Stomach (tissue), 9 donors: ENCODE data around the gene USP7. TPM values are rescaled to one million over a fixed set of nuclear protein-coding genes. Genes with fewer than 3 reads are reported as not detected.

Experiments
- DNase-seq, 2 donors: peaks; one replicate each; pipeline versions ENCODE4 v3.0.0 to v3.0.0-alpha.2; 2013 to 2019
- H3K27ac ChIP-seq, 5 donors: fragments of 200-600 bp in 4 of 5; sonication (generic) in 4 of 5; one replicate each; pipeline ENCODE4 v1.5.1; 2013 to 2019; ENCODE audit warnings: mild to moderate bottlenecking in 1 of 5, moderate library complexity in 1 of 5
- H3K27me3 ChIP-seq, 3 donors: fragments of 200-600 bp; sonication (generic); one replicate each; pipeline ENCODE4 v1.5.1; 2017 to 2019; ENCODE audit warnings: mixed run types in 1 of 3
- H3K36me3 ChIP-seq, 4 donors: fragments of 200-600 bp; sonication (generic); 1 replicate in 3 of 4; 2 replicates in 1 of 4; pipeline ENCODE4 v1.5.1; 2016 to 2019
- H3K4me1 ChIP-seq, 4 donors: fragments of 200-600 bp; sonication (generic); one replicate each; pipeline ENCODE4 v1.5.1; 2016 to 2019
- H3K4me3 ChIP-seq, 4 donors: fragments of 200-600 bp; sonication (generic) in 3 of 4; one replicate each; pipeline ENCODE4 v1.5.1; 2016 to 2019; ENCODE audit warnings: mild to moderate bottlenecking in 1 of 4
- H3K9me3 ChIP-seq, 4 donors: fragments of 200-600 bp; sonication (generic); one replicate each; pipeline ENCODE4 v1.5.1; 2016 to 2019
- CTCF ChIP-seq, 7 experiments: fragments of 450-650 bp in 4 of 7; fragments of 200-600 bp in 3 of 7; sonication (generic) in 3 of 7; IDR thresholded peaks; one replicate each; pipeline ENCODE4 v1.5.1; 2016 to 2019; ENCODE audit warnings: antibody characterized with exemption in 7 of 7, control low read depth in 2 of 7, mild to moderate bottlenecking in 1 of 7
- EP300 ChIP-seq: sonication (generic); formaldehyde crosslinking; IDR thresholded peaks from one replicate; pipeline ENCODE4 v1.6.1; 2017; ENCODE audit warnings: antibody characterized with exemption
- POLR2A ChIP-seq, 4 donors: fragments of 450-650 bp; IDR thresholded peaks; one replicate each; pipeline ENCODE4 v1.6.1; 2016; ENCODE audit warnings: antibody characterized with exemption in 4 of 4, control low read depth in 2 of 4, mild to moderate bottlenecking in 1 of 4, moderate library complexity in 1 of 4
- POLR2AphosphoS5 ChIP-seq, 3 donors: sonication (generic); formaldehyde crosslinking; IDR thresholded peaks; one replicate each; pipeline ENCODE4 v1.6.1; 2016; ENCODE audit warnings: antibody characterized with exemption in 3 of 3
- WGBS, 5 donors: extraction: QIAGEN DNeasy Blood & Tissue Kit in 3 of 5; methylation state at CpG; one replicate each; pipeline versions ENCODE4 v1.1.5 to v1.1.7; 2013 to 2018; 5-methylcytosine and 5-hydroxymethylcytosine counted together
- intact Hi-C: fragments of 100-400 bp; cut with DNase I; formaldehyde crosslinking; loops from one replicate; pipeline ENCODE4 v1.15.1; 2023; ENCODE audit warnings: low total_unique reads
- polyA plus RNA-seq, 3 donors: library from polyadenylated mRNA; stranded (reverse); fragments of 200-250 nt; gene quantifications; one replicate each; pipeline ENCODE4 v1.2.3, GENCODE V29; 2013
- total RNA-seq, 5 donors: library from RNA; depleted of rRNA; stranded (reverse); fragments of >200 nt; gene quantifications; one replicate each; pipeline versions ENCODE4 v1.1.0 to v1.2.3, GENCODE V29; 2014 to 2016
- donor health status: healthy with polysubstance abuse.
- donor health status: Bipolar disorder and iron deficiency.
- donor health status: healthy.

USP7 gene
- total and polyA plus RNA-seq, 8 donors: 19.3 to 171 (median 58.0) TPM

GRCh38 chr16:9003322-9003721 lies 39.6 kb upstream of the USP7 start:
- no peaks in the 10 kb centered on the region for H3K9me3 ChIP-seq
- H3K27ac ChIP-seq: peak overlapping the region; percentile 20 to 80 (median 53)
- no peaks in the 10 kb centered on the region for H3K27me3 ChIP-seq
- no peaks in the 10 kb centered on the region for H3K36me3 ChIP-seq
- WGBS, 5 donors: 23 to 60% (median 42%) methylated on average over 5 of the region's 5 CpGs
- intact Hi-C loops: no loop called here
- TF ChIP-seq POLR2A (IDR thresholded peaks at IDR 0.05) (no peak), POLR2AphosphoS5 (IDR thresholded peaks at IDR 0.05) (peak in 2 of 3 donors; percentile 75 to 81)
- peak; percentile 86 to 89 for DNase-seq
- no peak overlapping the region for H3K4me3 ChIP-seq
- peaks cover under 1 to 7% (median 2%) of the 10 kb centered on the region in 4 donors for H3K4me1 ChIP-seq

- Histone ChIP-seq H3K27me3 (no peaks in the 10 kb centered on the region), H3K36me3 (no peaks in the 10 kb centered on the region), H3K4me1 (peaks cover 0 to 5% (median 0%) of the 10 kb centered on the region in 4 donors), H3K4me3 (no peak overlapping the region), H3K27ac (no peak overlapping the region), H3K9me3 (no peaks in the 10 kb centered on the region)
- TF ChIP-seq EP300: no peak
- no peak for TF ChIP-seq POLR2A (IDR thresholded peaks at IDR 0.05)
- no peak for TF ChIP-seq POLR2AphosphoS5 (IDR thresholded peaks at IDR 0.05)
- no peak for TF ChIP-seq CTCF (IDR thresholded peaks at IDR 0.05)
- WGBS, 5 donors: 89 to 98% (median 96%) methylated on average over 2 of the region's 2 CpGs
- no peak for DNase-seq
- intact Hi-C loops: no loop called here
Observed at GRCh38 chr16:9002042-9002441, 38.3 kb upstream of the USP7 start.

GRCh38 chr16:9000664-9001063 lies 37.0 kb upstream of the USP7 start:
- H3K27me3 ChIP-seq: no peaks in the 10 kb centered on the region
- no peak overlapping the region for H3K27ac ChIP-seq
- no peaks in the 10 kb centered on the region for H3K9me3 ChIP-seq
- intact Hi-C loops: no loop called here
- H3K4me1 ChIP-seq: peaks cover 0 to 5% (median 0%) of the 10 kb centered on the region in 4 donors
- H3K36me3 ChIP-seq: no peaks in the 10 kb centered on the region
- TF ChIP-seq POLR2AphosphoS5 (IDR thresholded peaks at IDR 0.05) (no peak), POLR2A (IDR thresholded peaks at IDR 0.05) (no peak), EP300 (no peak), CTCF (IDR thresholded peaks at IDR 0.05) (no peak)
- DNase-seq: no peak
- WGBS, 5 donors: 92 to 97% (median 96%) methylated on average over 2 of the region's 2 CpGs
- no peak overlapping the region for H3K4me3 ChIP-seq

GRCh38 chr16:8999800-9000199 lies 36.1 kb upstream of the USP7 start:
- Histone ChIP-seq H3K9me3 (no peaks in the 10 kb centered on the region), H3K27me3 (no peaks in the 10 kb centered on the region), H3K36me3 (no peaks in the 10 kb centered on the region), H3K4me1 (peaks cover 0 to 5% (median 0%) of the 10 kb centered on the region in 4 donors), H3K27ac (no peak overlapping the region), H3K4me3 (no peak overlapping the region)
- no peak for TF ChIP-seq POLR2AphosphoS5 (IDR thresholded peaks at IDR 0.05)
- intact Hi-C loops: no loop called here
- no peak for DNase-seq
- WGBS, 5 donors: 71 to 87% (median 81%) methylated on average over 3 to 4 of the region's 4 CpGs

- no peaks in the 10 kb centered on the region for H3K4me1 ChIP-seq
Observed at GRCh38 chr16:8998108-8998507, 34.4 kb upstream of the USP7 start.

More at GRCh38 chr16:8998108-8998507, 34.4 kb upstream of the USP7 start:
- Histone ChIP-seq H3K27ac (no peak overlapping the region), H3K4me3 (no peak overlapping the region), H3K36me3 (no peaks in the 10 kb centered on the region), H3K27me3 (no peaks in the 10 kb centered on the region), H3K9me3 (no peaks in the 10 kb centered on the region)
- intact Hi-C loops: no loop called here
- no peak for DNase-seq
- TF ChIP-seq EP300 (no peak), POLR2AphosphoS5 (IDR thresholded peaks at IDR 0.05) (no peak), POLR2A (IDR thresholded peaks at IDR 0.05) (no peak), CTCF (IDR thresholded peaks at IDR 0.05) (no peak)
- WGBS, 5 donors: 46 to 58% (median 53%) methylated on average over 1 of the region's 1 CpG
